Stimulated activated CD8-positive, alpha-beta memory T cell treated with anti-CD3 and anti-CD28 coated beads, Interleukin-7, amount 100 ng/mL, for 48 hours (primary cell): ENCODE data around the gene PTH1R.

ENCODE experiments used
- DNase-seq, 2 donors: peaks; one replicate each; pipeline ENCODE4 v3.0.0-alpha.2; 2020; ENCODE audit warnings: low read depth in 1 of 2; ENCODE audit errors: extremely low read depth in 1 of 2

Gene PTH1R

GRCh38 chr3:46863261-46863782, 14.2 kb upstream of the PTH1R start, which contains the start of gene MYL3:
Gene MYL3, minus strand, starts transcription at chr3:46863444. Its CDS starts 54 bp downstream, at chr3:46863390.
- DNase-seq = no peak

- no peak for DNase-seq
Observed at GRCh38 chr3:46864061-46864881, 13.2 kb upstream of the PTH1R start.

- DNase-seq = no peak
Observed at GRCh38 chr3:46865031-46865507, 12.5 kb upstream of the PTH1R start.

DNA sequence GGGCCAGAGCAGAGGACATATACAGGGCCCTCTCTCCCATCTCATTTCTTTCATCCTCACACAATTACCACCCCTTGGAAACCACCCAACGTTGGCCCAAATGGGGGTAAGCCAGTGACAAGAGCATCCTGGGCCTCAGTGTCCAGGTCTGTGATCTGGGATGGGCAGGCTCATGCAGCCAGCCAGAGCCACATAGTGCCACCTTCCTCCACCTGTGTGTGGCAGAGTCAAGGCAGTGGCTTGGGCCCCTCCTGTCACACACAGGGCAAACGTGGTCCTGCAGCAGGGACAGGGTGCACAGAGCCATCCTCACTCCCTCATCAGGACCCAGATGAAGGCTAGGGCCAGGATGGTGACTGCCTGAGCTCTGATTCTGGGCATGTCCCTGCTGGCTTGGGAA, 12.0 kb upstream of the PTH1R start:
- no peak for DNase-seq

DNA sequence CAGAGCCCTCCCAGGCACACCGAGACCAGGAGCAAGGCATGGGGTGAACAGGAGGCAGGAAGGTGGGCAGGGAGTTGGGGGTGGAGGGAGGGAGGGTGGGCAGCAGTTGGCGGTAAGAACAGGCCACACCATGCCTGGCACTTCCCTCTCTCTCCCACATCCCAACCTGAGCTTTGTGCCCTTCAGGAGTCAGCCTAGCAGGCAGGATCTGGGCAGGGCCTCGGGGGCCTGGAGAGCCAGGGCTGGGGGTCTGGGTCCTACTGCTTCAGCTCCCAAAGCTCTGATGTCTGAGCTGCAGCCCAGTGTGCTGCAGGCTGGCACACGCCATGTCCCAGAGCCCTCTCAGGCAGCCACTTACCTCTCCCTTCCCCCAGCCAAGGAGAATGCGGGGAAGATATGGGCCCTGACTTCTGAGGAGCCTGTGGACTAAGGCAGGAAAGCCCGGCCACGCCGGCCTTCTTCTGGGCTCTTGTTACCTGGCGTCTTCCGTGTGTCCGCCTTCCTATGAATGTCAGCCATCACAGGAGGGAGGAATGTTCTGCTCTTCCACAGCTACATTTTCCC, 11.4 kb upstream of the PTH1R start:
- DNase-seq = no peak

- DNase-seq = peak; percentile 52 to 71
Observed at GRCh38 chr3:46866720-46867549, 10.6 kb upstream of the PTH1R start.

GRCh38 chr3:46867550-46867898, 10.0 kb upstream of the PTH1R start:
- DNase-seq = no peak

DNA sequence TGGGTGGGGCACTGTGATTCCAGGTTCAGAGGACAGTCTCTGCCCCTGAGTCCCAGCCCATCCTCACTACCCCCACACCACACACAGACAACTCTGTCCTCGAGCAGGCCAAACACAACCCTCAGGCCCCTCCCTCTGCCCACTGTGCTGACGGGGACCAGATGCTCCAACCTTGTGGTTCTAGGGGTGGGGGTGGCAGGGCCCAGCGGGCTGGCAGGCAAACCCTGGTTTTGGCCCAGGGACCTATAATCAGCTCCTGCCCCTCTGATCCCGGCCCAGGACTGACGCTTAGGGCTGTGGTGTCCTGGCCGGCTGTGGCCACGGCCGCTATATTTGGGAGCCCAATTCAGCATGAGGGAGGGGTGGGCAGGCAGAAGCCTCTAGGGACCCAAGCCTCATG, 9.2 kb upstream of the PTH1R start:
- no peak for DNase-seq

GRCh38 chr3:46868948-46869347, 8.6 kb upstream of the PTH1R start:
- no peak for DNase-seq

DNA sequence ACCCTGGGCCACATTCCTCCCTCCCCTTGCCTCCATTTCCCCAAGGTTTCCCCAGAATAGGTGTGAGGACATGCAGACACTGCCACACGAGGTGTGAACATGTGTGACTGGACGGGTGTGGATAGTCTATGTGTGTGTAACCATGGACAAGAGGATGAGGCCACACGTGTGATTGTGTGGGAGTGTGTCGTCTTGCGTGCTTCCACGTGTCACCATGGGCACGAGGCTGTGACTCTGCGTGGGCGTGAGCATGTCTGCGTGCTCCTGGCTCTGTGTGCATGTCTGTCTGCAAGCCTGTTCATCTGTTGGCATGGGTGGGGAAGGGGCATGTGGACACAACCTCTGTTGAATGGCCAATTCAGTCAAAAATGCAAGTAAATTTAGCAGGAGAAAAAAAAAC, 8.1 kb upstream of the PTH1R start:
- DNase-seq = no peak

GRCh38 chr3:46870651-46871050, 6.9 kb upstream of the PTH1R start:
- no peak for DNase-seq

- no peak for DNase-seq
Observed at GRCh38 chr3:46871222-46871621, 6.3 kb upstream of the PTH1R start.

- no peak for DNase-seq
Observed at GRCh38 chr3:46873521-46873920, 4.0 kb upstream of the PTH1R start.

- no peak for DNase-seq
Observed at GRCh38 chr3:46874430-46874829, 3.1 kb upstream of the PTH1R start.

- DNase-seq = no peak
Observed at GRCh38 chr3:46875560-46875959, 2.0 kb upstream of the PTH1R start.

- DNase-seq = no peak
Observed at GRCh38 chr3:46876313-46877300, 914 bp upstream of the PTH1R start.

DNA sequence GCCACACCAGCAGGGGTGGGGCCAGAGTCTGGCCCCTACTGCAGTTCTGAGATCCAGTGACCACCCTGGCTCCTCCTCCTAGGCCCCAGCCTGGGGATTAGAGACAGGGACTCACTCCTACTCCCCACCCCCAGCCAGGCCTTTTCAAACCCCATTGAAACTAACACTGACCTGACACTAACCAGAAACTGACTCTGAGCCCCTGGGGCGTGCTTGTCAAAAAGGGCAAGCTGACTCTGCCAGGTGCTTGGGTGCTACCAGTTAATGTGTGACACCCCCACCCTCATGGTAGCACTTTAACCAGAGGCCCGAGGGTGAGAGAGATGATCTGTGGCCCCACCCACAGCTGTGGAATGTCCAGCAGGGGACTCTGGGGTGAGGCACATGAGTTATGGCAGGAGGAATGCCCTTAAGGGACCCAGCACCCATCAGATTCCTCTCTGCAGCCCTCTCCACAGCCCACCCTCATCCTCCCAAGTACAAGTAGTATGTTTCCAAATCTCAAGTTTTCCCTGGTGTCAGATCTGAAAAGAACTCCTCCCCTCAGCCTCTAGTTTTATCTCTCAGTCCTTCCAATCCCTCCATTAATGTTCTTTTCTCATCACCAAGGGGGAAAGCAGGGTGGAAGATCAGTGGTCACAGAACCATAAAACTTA, 1.4 kb downstream of the PTH1R start:
- DNase-seq = no peak

DNA sequence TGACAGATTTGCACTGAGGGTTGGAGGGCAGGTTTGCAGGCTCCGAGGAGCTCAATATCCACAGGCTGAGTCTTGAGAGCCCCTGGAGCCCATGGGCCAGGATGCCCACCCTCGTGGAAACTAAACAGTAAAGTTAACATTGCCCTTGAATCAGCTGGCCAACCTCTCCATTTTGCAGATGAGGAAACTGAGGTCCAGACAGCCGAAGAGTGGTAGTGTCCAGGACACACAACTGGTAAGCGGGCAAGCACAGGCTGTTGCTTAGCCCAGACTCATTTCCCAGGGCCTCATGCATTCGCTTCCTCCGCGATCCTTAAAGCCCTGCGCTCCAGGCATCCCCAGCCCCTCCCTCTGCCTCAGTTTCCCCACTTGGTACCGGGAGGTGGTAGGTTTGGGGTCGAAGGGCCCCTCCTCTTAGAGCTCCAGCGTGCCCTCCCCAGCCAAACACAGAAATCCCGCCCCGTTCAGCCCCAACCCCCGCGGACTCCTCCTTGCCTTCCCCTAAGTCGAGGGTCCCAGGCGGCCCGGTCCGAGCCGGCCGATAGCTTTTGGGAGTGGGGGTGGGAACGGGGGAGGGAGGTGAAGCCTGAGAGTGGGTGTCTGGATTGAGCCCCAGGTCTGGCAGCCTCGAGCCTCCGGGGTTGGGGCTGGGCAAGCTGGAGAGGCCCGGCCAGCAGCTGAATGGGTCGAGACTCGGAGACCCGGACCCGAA, 3.5 kb downstream of the PTH1R start:
- no peak for DNase-seq
